Islet of Langerhans (tissue), 1 donor: Measurements from ENCODE around the gene CCDC88B.

Source experiments
- FAIRE-seq: peaks from one replicate; lab custom pipeline; 2011; peaks lifted over from hg19 to GRCh38; lab: Jason Lieb, UNC

CCDC88B gene

GRCh38 chr11:64362339-64362738 is 22.3 kb downstream of the CCDC88B start:
- FAIRE-seq, result no peak

GRCh38 chr11:64364435-64364834 is 24.4 kb downstream of the CCDC88B start:
- no peak for FAIRE-seq

GRCh38 chr11:64364911-64365310 is 24.9 kb downstream of the CCDC88B start:
- FAIRE-seq, result no peak

- FAIRE-seq, result no peak
These were observed 26.7 kb downstream of the CCDC88B start for GRCh38 chr11:64366751-64367150.

- FAIRE-seq, result no peak
These were observed 28.1 kb downstream of the CCDC88B start for GRCh38 chr11:64367931-64368672.

- no peak for FAIRE-seq
These were observed 28.7 kb downstream of the CCDC88B start for GRCh38 chr11:64368673-64369074.

GRCh38 chr11:64369440-64370421 is 29.7 kb downstream of the CCDC88B start:
- FAIRE-seq, result no peak

- no peak for FAIRE-seq
These were observed 31.2 kb downstream of the CCDC88B start for GRCh38 chr11:64371201-64371600.

GRCh38 chr11:64372021-64372420 is 32.0 kb downstream of the CCDC88B start:
- FAIRE-seq, result no peak

- no peak for FAIRE-seq
These were observed 33.0 kb downstream of the CCDC88B start for GRCh38 chr11:64372802-64373597.

- FAIRE-seq, result no peak
These were observed 33.6 kb downstream of the CCDC88B start for GRCh38 chr11:64373598-64373974.

- no peak for FAIRE-seq
These were observed 36.1 kb downstream of the CCDC88B start for GRCh38 chr11:64376071-64376470.

- FAIRE-seq, result no peak
These were observed 38.4 kb downstream of the CCDC88B start for GRCh38 chr11:64378335-64378880.

- FAIRE-seq, result no peak
These were observed 39.2 kb downstream of the CCDC88B start for GRCh38 chr11:64379160-64379559.

- FAIRE-seq, result no peak
These were observed 40.1 kb downstream of the CCDC88B start for GRCh38 chr11:64379817-64380709.

GRCh38 chr11:64381350-64381749 is 41.3 kb downstream of the CCDC88B start:
- FAIRE-seq, result no peak

- FAIRE-seq, result no peak
These were observed 42.0 kb downstream of the CCDC88B start for GRCh38 chr11:64382047-64382446.

GRCh38 chr11:64382586-64382985 is 42.6 kb downstream of the CCDC88B start:
- no peak for FAIRE-seq

- FAIRE-seq, result no peak
These were observed 43.6 kb downstream of the CCDC88B start for GRCh38 chr11:64383580-64383979.

GRCh38 chr11:64384028-64384737 is 44.2 kb downstream of the CCDC88B start:
- no peak for FAIRE-seq
